Osteoblast (primary cell): ENCODE data around the gene FXR2. TPM values are rescaled to one million over a fixed set of nuclear protein-coding genes. Genes with fewer than 3 reads are reported as not detected.

Experiments
- DNase-seq: peaks from one replicate; pipeline ENCODE4 v3.0.0; 2011; ENCODE audit warnings: low spot score, mixed read lengths; ENCODE audit not compliant: insufficient read length; ENCODE audit errors: missing footprints
- H2AFZ ChIP-seq: 2 replicates; pipeline ENCODE4 v1.6.0; 2011; ENCODE audit warnings: mild to moderate bottlenecking, low read length
- H3K27ac ChIP-seq: 2 replicates; pipeline ENCODE4 v1.5.1; 2011; ENCODE audit warnings: mild to moderate bottlenecking, low read depth, low read length, moderate library complexity
- H3K27me3 ChIP-seq: 2 replicates; pipeline ENCODE4 v1.6.0; 2012; ENCODE audit warnings: mild to moderate bottlenecking, control low read depth, inconsistent platforms, low read length, moderate library complexity; ENCODE audit not compliant: insufficient read depth
- H3K36me3 ChIP-seq: 2 replicates; pipeline ENCODE4 v1.5.1; 2011; ENCODE audit warnings: mild to moderate bottlenecking, low read length, control low read depth, moderate library complexity; ENCODE audit not compliant: insufficient read depth
- H3K4me1 ChIP-seq: 2 replicates; pipeline ENCODE4 v1.5.1; 2011; ENCODE audit warnings: mild to moderate bottlenecking, low read length, control low read depth, moderate library complexity; ENCODE audit not compliant: insufficient read depth
- H3K4me2 ChIP-seq: 2 replicates; pipeline ENCODE4 v1.6.0; 2011; ENCODE audit warnings: mild to moderate bottlenecking, low read length; ENCODE audit not compliant: insufficient read depth
- H3K4me3 ChIP-seq: fragments of 200-600 bp; sonication (generic); 3 replicates; pipeline ENCODE4 v1.5.1; 2012; ENCODE audit warnings: mild to moderate bottlenecking, low read length, inconsistent platforms; ENCODE audit not compliant: insufficient read depth
- H3K79me2 ChIP-seq: 2 replicates; pipeline ENCODE4 v1.6.0; 2012; ENCODE audit warnings: mild to moderate bottlenecking, low read length, control low read depth, inconsistent platforms; ENCODE audit not compliant: insufficient read depth
- H3K9me3 ChIP-seq: 2 replicates; pipeline ENCODE4 v1.5.1; 2011; ENCODE audit warnings: low read depth, low read length, control low read depth
- H4K20me1 ChIP-seq: 2 replicates; pipeline ENCODE4 v1.6.0; 2012; ENCODE audit warnings: mild to moderate bottlenecking, low read length, control low read depth; ENCODE audit not compliant: insufficient read depth
- CTCF ChIP-seq: IDR thresholded peaks from 2 replicates; pipeline ENCODE4 v1.5.1; 2011; ENCODE audit warnings: mild to moderate bottlenecking, low read depth, low read length, moderate library complexity; ENCODE audit errors: extremely low read depth
- total RNA-seq: library from RNA; depleted of rRNA; stranded (reverse); fragments of >200 nt; gene quantifications from 2 replicates; pipeline ENCODE4 v1.2.3, GENCODE V29; 2012

Gene FXR2
- total RNA-seq, 1 donor: 42.7 TPM

- no peak overlapping the region for H3K27ac ChIP-seq
- H3K9me3 ChIP-seq: no peaks in the 10 kb centered on the region
- no peak overlapping the region for H2AFZ ChIP-seq
- H4K20me1 ChIP-seq: no peaks in the 10 kb centered on the region
- no peaks in the 10 kb centered on the region for H3K4me1 ChIP-seq
- no peaks in the 10 kb centered on the region for H3K36me3 ChIP-seq
- no peak overlapping the region for H3K4me2 ChIP-seq
- no peaks in the 10 kb centered on the region for H3K27me3 ChIP-seq
- TF ChIP-seq CTCF: peak; percentile 63
- H3K4me3 ChIP-seq: no peak overlapping the region
- no peaks in the 10 kb centered on the region for H3K79me2 ChIP-seq
- DNase-seq: peak; percentile 86
Measured at GRCh38 chr17:7634384-7634783, 19.7 kb upstream of the FXR2 start.

GRCh38 chr17:7633093-7633492, 18.4 kb upstream of the FXR2 start:
- Histone ChIP-seq H3K4me3 (no peak overlapping the region), H3K27me3 (no peaks in the 10 kb centered on the region), H3K36me3 (no peaks in the 10 kb centered on the region), H3K4me2 (no peak overlapping the region), H3K9me3 (no peaks in the 10 kb centered on the region), H3K4me1 (no peaks in the 10 kb centered on the region), H3K79me2 (no peaks in the 10 kb centered on the region), H3K27ac (no peak overlapping the region), H4K20me1 (no peaks in the 10 kb centered on the region), H2AFZ (no peak overlapping the region)
- no peak for DNase-seq
- no peak for TF ChIP-seq CTCF

- peak; percentile 97 for DNase-seq
Measured at GRCh38 chr17:7632492-7632894, 17.8 kb upstream of the FXR2 start.

More at GRCh38 chr17:7632492-7632894, 17.8 kb upstream of the FXR2 start:
- peak overlapping the region; percentile 38 for H2AFZ ChIP-seq
- no peaks in the 10 kb centered on the region for H4K20me1 ChIP-seq
- H3K4me3 ChIP-seq: no peak overlapping the region
- peak; percentile 72 for TF ChIP-seq CTCF
- no peaks in the 10 kb centered on the region for H3K4me1 ChIP-seq
- no peak overlapping the region for H3K27ac ChIP-seq
- no peaks in the 10 kb centered on the region for H3K27me3 ChIP-seq
- no peaks in the 10 kb centered on the region for H3K36me3 ChIP-seq
- H3K9me3 ChIP-seq: no peaks in the 10 kb centered on the region
- peaks cover under 1% of the 10 kb centered on the region for H3K79me2 ChIP-seq
- H3K4me2 ChIP-seq: no peak overlapping the region
